SK-N-SH (cell line): ENCODE measurements around the gene DEPDC5. TPM values are rescaled to one million over a fixed set of nuclear protein-coding genes. Genes with fewer than 3 reads are reported as not detected.
"Not testable (repeated sequence)": the region's sequence is repeated elsewhere in the genome, so short reads cannot be mapped to it uniquely, and the experiment has no call there.

Experiments
- CTCF ChIA-PET: fragments of 300-600, 350-600 bp; formaldehyde crosslinking; extraction: SDS; loops from one replicate; lab custom pipeline; 2021; lab: Yijun Ruan, JAX
- POLR2A ChIA-PET: fragments of 350-600 bp; sonication (Branson Sonifier 250); formaldehyde crosslinking; extraction: SDS; loops from one replicate; lab custom pipeline; 2020; ENCODE audit warnings: antibody characterized with exemption, inconsistent platforms; lab: Yijun Ruan, JAX
- DNase-seq: peaks from one replicate; pipeline ENCODE4 v3.0.0; 2012
- H2AFZ ChIP-seq: fragments of 200-600 bp; sonication (generic); 2 replicates; pipeline ENCODE4 v1.8.1; 2016; ENCODE audit warnings: antibody characterized with exemption, mild to moderate bottlenecking, low read depth
- H3F3A ChIP-seq: fragments of 200-600 bp; sonication (generic); replicated peaks from 2 replicates; pipeline ENCODE3; 2016; ENCODE audit warnings: antibody characterized with exemption, mild to moderate bottlenecking; ENCODE audit not compliant: insufficient read depth
- H3K27ac ChIP-seq, 2 experiments: fragments of 200-500 bp in 1 of 2; fragments of 200-600 bp in 1 of 2; sonication (Bioruptor generic) in 1 of 2; sonication (generic), shearing (Covaris generic) in 1 of 2; 2 replicates each; pipeline versions ENCODE4 v1.5.1 to v1.6.1; 2014 to 2016; ENCODE audit warnings: low read depth in 2 of 2, inconsistent platforms in 1 of 2, low read length in 1 of 2, mild to moderate bottlenecking in 1 of 2, mixed read lengths in 1 of 2
- H3K27me3 ChIP-seq: fragments of 200-600 bp; sonication (generic), shearing (Covaris generic); 2 replicates; pipeline ENCODE4 v1.6.1; 2016; ENCODE audit warnings: mixed run types; ENCODE audit not compliant: insufficient read depth
- H3K36me3 ChIP-seq, 2 experiments: fragments of 200-500 bp in 1 of 2; fragments of 200-600 bp in 1 of 2; sonication (Bioruptor generic) in 1 of 2; sonication (generic) in 1 of 2; replicated peaks in 1 of 2; 2 replicates each; pipeline versions ENCODE3 to v1.5.1; 2014 to 2016; ENCODE audit warnings: low read length in 1 of 2, mild to moderate bottlenecking in 1 of 2; ENCODE audit not compliant: insufficient read depth in 2 of 2, control insufficient read depth in 1 of 2
- H3K4me1 ChIP-seq, 2 experiments: fragments of 200-500 bp in 1 of 2; fragments of 200-600 bp in 1 of 2; sonication (Bioruptor generic) in 1 of 2; sonication (generic), shearing (Covaris generic) in 1 of 2; 2 replicates each; pipeline versions ENCODE4 v1.5.1 to v1.6.1; 2014 to 2016; ENCODE audit warnings: low read depth in 1 of 2, low read length in 1 of 2, mixed run types in 1 of 2; ENCODE audit not compliant: insufficient read depth in 2 of 2, control insufficient read depth in 1 of 2
- H3K4me2 ChIP-seq: fragments of 200-600 bp; sonication (generic), shearing (Covaris generic); 2 replicates; pipeline ENCODE4 v1.6.1; 2017; ENCODE audit warnings: mixed run types
- H3K4me3 ChIP-seq, 2 experiments: fragments of 200-500 bp in 1 of 2; fragments of 200-600 bp in 1 of 2; sonication (Bioruptor generic) in 1 of 2; sonication (generic), shearing (Covaris generic) in 1 of 2; 2 replicates each; pipeline versions ENCODE4 v1.5.1 to v1.8.1; 2014 to 2016; ENCODE audit warnings: low read depth in 2 of 2, inconsistent platforms in 1 of 2, low read length in 1 of 2, mild to moderate bottlenecking in 1 of 2, mixed read lengths in 1 of 2, moderate library complexity in 1 of 2
- H3K79me2 ChIP-seq: fragments of 200-600 bp; sonication (generic); 2 replicates; pipeline ENCODE4 v1.8.1; 2017; ENCODE audit warnings: mild to moderate bottlenecking; ENCODE audit not compliant: insufficient read depth
- H3K9ac ChIP-seq: fragments of 200-600 bp; sonication (generic); 2 replicates; pipeline ENCODE4 v1.6.1; 2017; ENCODE audit warnings: mixed run types
- H3K9me2 ChIP-seq: fragments of 200-600 bp; sonication (generic); 2 replicates; pipeline ENCODE4 v1.6.1; 2017; ENCODE audit warnings: mixed run types
- H3K9me3 ChIP-seq: fragments of 200-600 bp; sonication (generic); 2 replicates; pipeline ENCODE4 v1.6.1; 2017; ENCODE audit warnings: mixed run types, mild to moderate bottlenecking, moderate library complexity
- H4K20me1 ChIP-seq: fragments of 200-600 bp; sonication (generic); 2 replicates; pipeline ENCODE4 v1.6.1; 2017; ENCODE audit warnings: mild to moderate bottlenecking, mixed run types; ENCODE audit not compliant: insufficient read depth
- CHD2 ChIP-seq: fragments of 150-350 bp; IDR thresholded peaks from 2 replicates; pipeline ENCODE4 v1.6.1; 2018; ENCODE audit warnings: low read length; ENCODE audit not compliant: partially characterized antibody
- ELF1 ChIP-seq: IDR thresholded peaks from 2 replicates; pipeline ENCODE4 v1.4.0; 2012
- EP300 ChIP-seq, 2 experiments: IDR thresholded peaks; 2 replicates each; pipeline versions ENCODE4 v1.4.0 to v1.6.1; 2012; ENCODE audit warnings: borderline replicate concordance in 1 of 2, low read depth in 1 of 2, low read length in 1 of 2
- EZH2phosphoT487 ChIP-seq: fragments of 200-600 bp; sonication (generic); IDR thresholded peaks from 2 replicates; pipeline ENCODE4 v1.6.1; 2017; ENCODE audit warnings: low read depth, mixed run types, mild to moderate bottlenecking, antibody characterized with exemption, moderate library complexity, borderline replicate concordance
- FOSL2 ChIP-seq: IDR thresholded peaks from 2 replicates; pipeline ENCODE4 v1.4.0; 2012; ENCODE audit warnings: low read depth, mild to moderate bottlenecking, moderate library complexity, borderline replicate concordance
- FOXJ3 ChIP-seq: sonication (generic); formaldehyde crosslinking; IDR thresholded peaks from 2 replicates; pipeline ENCODE4 v1.5.1; 2020; ENCODE audit warnings: mild to moderate bottlenecking, missing genetic modification reagents
- FOXM1 ChIP-seq: IDR thresholded peaks from 2 replicates; pipeline ENCODE4 v1.4.0; 2012; ENCODE audit warnings: low read depth, mild to moderate bottlenecking
- GATA2 ChIP-seq: sonication (generic); formaldehyde crosslinking; IDR thresholded peaks from 2 replicates; pipeline ENCODE4 v1.5.0; 2020; ENCODE audit warnings: mild to moderate bottlenecking, missing genetic modification reagents
- JUND ChIP-seq: IDR thresholded peaks from 2 replicates; pipeline ENCODE4 v1.4.0; 2012
- NRF1 ChIP-seq: IDR thresholded peaks from 2 replicates; pipeline ENCODE4 v1.6.1; 2012; ENCODE audit warnings: low read depth, mild to moderate bottlenecking, low read length
- POLR2AphosphoS5 ChIP-seq: IDR thresholded peaks from 2 replicates; pipeline ENCODE4 v1.6.1; 2012; ENCODE audit warnings: low read depth, low read length
- RAD21 ChIP-seq: IDR thresholded peaks from 2 replicates; pipeline ENCODE4 v1.6.1; 2012; ENCODE audit warnings: mild to moderate bottlenecking, low read length
- RCOR1 ChIP-seq: fragments of 150-350 bp; IDR thresholded peaks from 2 replicates; pipeline ENCODE4 v1.6.1; 2017; ENCODE audit warnings: antibody characterized with exemption, low read length
- SIN3A ChIP-seq: IDR thresholded peaks from 2 replicates; pipeline ENCODE4 v1.6.1; 2012; ENCODE audit warnings: low read depth, mild to moderate bottlenecking, low read length, moderate library complexity, borderline replicate concordance
- WGBS: methylation state at CpG from one replicate; pipeline ENCODE4 v1.1.6; 2017; ENCODE audit warnings: low lambda C conversion rate; 5-methylcytosine and 5-hydroxymethylcytosine counted together
- polyA plus RNA-seq, 3 experiments: library from polyadenylated mRNA; depleted of rRNA; stranded (reverse); fragments of >200 nt; gene quantifications; 2 replicates each; pipeline ENCODE4 v1.2.3, GENCODE V29; 2012
- TF ChIP-seq, protein P1 (sequence below): IDR thresholded peaks from 2 replicates; pipeline ENCODE4 v1.6.1; 2012; ENCODE audit warnings: mild to moderate bottlenecking, low read depth, low read length, moderate library complexity
- TF ChIP-seq, protein P2 (sequence below): IDR thresholded peaks from 2 replicates; pipeline ENCODE4 v1.4.0; 2012; ENCODE audit warnings: low read depth, borderline replicate concordance
- TF ChIP-seq, protein P3 (sequence below): IDR thresholded peaks from 2 replicates; pipeline ENCODE4 v1.4.0; 2012; ENCODE audit warnings: low read depth

The DEPDC5 gene
- polyA plus RNA-seq, 1 of the 3 experiments (the other 2 are of a cell fraction): 7.8 TPM

DNA sequence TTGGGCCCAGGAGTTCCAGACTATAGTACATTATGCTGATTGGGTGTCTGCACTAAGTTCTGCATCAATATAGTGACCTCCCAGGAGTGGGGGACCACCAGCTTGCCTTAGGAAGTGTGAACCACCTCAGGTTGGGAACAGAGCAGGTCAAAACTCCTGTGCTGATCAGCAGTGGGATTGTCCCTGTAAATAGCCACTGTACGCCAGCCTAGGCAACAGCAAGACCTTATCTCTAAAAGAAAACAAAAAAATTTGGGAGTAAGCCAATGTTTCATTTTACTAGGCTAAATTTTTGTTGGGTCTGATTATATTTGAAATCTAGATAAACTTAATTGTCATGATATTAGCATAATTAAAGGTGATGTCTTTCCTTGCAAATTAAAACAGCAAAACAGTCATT is 3.4 kb downstream of the DEPDC5 start:
- POLR2A ChIA-PET: no interaction called here

DNA sequence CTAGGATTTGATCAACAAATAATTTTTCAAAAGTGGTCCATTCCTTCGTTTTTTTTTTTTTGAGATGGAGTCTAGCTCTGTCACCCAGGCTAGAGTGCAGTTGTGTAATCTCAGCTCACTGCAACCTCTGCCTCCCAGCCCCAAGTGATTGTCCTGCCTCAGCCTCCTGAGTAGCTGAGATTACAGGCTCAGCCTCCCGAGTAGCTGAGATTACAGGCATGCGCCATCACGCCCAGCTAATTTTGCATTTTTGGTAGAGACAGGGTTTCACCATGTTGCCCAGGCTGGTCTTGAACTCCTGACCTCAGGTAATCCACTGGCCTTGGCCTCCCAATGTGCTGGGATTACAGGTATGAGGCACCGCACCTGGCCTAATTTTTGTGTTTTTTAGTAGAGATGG is 5.0 kb downstream of the DEPDC5 start:
- not testable (repeated sequence) for DNase-seq, H3F3A ChIP-seq, H3K4me2 ChIP-seq, H3K27ac ChIP-seq, H3K9me3 ChIP-seq, H3K9me2 ChIP-seq, H3K79me2 ChIP-seq, H3K27me3 ChIP-seq, H3K9ac ChIP-seq, H2AFZ ChIP-seq, H4K20me1 ChIP-seq, H3K4me3 ChIP-seq
- 86% methylated on average over 5 of the region's 5 CpGs for WGBS
- H3K4me1 ChIP-seq: peaks cover 0 to 11% of the 10 kb centered on the region in 2 experiments; a peak in 2 of 4 replicates
- ChIA-PET POLR2A (interaction anchor here (0.8 kb wide), 1 partner anchor 122 kb away, joined by 3 read pairs; no protein-coding TSS in a partner anchor), CTCF (interaction anchor here (0.8 kb wide), 1 partner anchor 211 kb away, joined by 3 read pairs; no protein-coding TSS in a partner anchor)
- peaks cover 7 to 15% of the 10 kb centered on the region in 2 experiments for H3K36me3 ChIP-seq

More for the DNA sequence above, 3.4 kb downstream of the DEPDC5 start:
- no peaks in the 10 kb centered on the region for H3K9me3 ChIP-seq
- H3K27ac ChIP-seq: no peak overlapping the region
- H3K4me2 ChIP-seq: no peak overlapping the region
- peaks cover 12% of the 10 kb centered on the region for H3F3A ChIP-seq
- no peaks in the 10 kb centered on the region for H3K9me2 ChIP-seq
- no peak overlapping the region for H3K9ac ChIP-seq
- no peak overlapping the region for H2AFZ ChIP-seq
- peaks cover 6% of the 10 kb centered on the region for H3K79me2 ChIP-seq
- peaks cover 7 to 12% of the 10 kb centered on the region in 2 experiments for H3K36me3 ChIP-seq
- no peaks in the 10 kb centered on the region for H4K20me1 ChIP-seq
- CTCF ChIA-PET: no interaction called here
- H3K27me3 ChIP-seq: no peaks in the 10 kb centered on the region
- 100% methylated on average over 1 of the region's 1 CpG for WGBS
- TF ChIP-seq EZH2phosphoT487: no peak
- no peak for TF ChIP-seq NRF1
- TF ChIP-seq SIN3A: no peak
- TF ChIP-seq, protein P1, sequence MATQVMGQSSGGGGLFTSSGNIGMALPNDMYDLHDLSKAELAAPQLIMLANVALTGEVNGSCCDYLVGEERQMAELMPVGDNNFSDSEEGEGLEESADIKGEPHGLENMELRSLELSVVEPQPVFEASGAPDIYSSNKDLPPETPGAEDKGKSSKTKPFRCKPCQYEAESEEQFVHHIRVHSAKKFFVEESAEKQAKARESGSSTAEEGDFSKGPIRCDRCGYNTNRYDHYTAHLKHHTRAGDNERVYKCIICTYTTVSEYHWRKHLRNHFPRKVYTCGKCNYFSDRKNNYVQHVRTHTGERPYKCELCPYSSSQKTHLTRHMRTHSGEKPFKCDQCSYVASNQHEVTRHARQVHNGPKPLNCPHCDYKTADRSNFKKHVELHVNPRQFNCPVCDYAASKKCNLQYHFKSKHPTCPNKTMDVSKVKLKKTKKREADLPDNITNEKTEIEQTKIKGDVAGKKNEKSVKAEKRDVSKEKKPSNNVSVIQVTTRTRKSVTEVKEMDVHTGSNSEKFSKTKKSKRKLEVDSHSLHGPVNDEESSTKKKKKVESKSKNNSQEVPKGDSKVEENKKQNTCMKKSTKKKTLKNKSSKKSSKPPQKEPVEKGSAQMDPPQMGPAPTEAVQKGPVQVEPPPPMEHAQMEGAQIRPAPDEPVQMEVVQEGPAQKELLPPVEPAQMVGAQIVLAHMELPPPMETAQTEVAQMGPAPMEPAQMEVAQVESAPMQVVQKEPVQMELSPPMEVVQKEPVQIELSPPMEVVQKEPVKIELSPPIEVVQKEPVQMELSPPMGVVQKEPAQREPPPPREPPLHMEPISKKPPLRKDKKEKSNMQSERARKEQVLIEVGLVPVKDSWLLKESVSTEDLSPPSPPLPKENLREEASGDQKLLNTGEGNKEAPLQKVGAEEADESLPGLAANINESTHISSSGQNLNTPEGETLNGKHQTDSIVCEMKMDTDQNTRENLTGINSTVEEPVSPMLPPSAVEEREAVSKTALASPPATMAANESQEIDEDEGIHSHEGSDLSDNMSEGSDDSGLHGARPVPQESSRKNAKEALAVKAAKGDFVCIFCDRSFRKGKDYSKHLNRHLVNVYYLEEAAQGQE: no peak
- TF ChIP-seq, protein P2, sequence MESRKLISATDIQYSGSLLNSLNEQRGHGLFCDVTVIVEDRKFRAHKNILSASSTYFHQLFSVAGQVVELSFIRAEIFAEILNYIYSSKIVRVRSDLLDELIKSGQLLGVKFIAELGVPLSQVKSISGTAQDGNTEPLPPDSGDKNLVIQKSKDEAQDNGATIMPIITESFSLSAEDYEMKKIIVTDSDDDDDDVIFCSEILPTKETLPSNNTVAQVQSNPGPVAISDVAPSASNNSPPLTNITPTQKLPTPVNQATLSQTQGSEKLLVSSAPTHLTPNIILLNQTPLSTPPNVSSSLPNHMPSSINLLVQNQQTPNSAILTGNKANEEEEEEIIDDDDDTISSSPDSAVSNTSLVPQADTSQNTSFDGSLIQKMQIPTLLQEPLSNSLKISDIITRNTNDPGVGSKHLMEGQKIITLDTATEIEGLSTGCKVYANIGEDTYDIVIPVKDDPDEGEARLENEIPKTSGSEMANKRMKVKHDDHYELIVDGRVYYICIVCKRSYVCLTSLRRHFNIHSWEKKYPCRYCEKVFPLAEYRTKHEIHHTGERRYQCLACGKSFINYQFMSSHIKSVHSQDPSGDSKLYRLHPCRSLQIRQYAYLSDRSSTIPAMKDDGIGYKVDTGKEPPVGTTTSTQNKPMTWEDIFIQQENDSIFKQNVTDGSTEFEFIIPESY: no peak
- TF ChIP-seq ELF1: no peak
- TF ChIP-seq RCOR1: no peak
- no peak for TF ChIP-seq FOXM1
- TF ChIP-seq RAD21: no peak
- no peak for TF ChIP-seq FOSL2
- no peak for TF ChIP-seq FOXJ3 (CRISPR knock-in tag)
- TF ChIP-seq JUND: no peak
- no peak for TF ChIP-seq POLR2AphosphoS5
- TF ChIP-seq, protein P3, sequence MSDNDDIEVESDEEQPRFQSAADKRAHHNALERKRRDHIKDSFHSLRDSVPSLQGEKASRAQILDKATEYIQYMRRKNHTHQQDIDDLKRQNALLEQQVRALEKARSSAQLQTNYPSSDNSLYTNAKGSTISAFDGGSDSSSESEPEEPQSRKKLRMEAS: no peak
- TF ChIP-seq CHD2: no peak
- no peak for TF ChIP-seq EP300 (IDR thresholded peaks at IDR 0.05; ENCODE audit: borderline replicate concordance in 1 of 2, low read depth in 1 of 2, low read length in 1 of 2)
- TF ChIP-seq GATA2: no peak
- H3K4me3 ChIP-seq: no peak overlapping the region
- no peak for DNase-seq
- H3K4me1 ChIP-seq: peaks cover 0 to 22% of the 10 kb centered on the region in 2 experiments; a peak in 3 of 4 replicates
